Keratinocyte (primary cell): ENCODE measurements around the gene PCCA. TPM values are rescaled to one million over a fixed set of nuclear protein-coding genes. Genes with fewer than 3 reads are reported as not detected.

Experiments used
- DNase-seq: peaks from one replicate; pipeline ENCODE4 v3.0.0-alpha.2; 2011; ENCODE audit warnings: low read depth, missing footprints, low spot score
- FAIRE-seq: peaks from 2 replicates; lab custom pipeline; 2011; peaks lifted over from hg19 to GRCh38; lab: Jason Lieb, UNC
- H2AFZ ChIP-seq: 2 replicates; pipeline ENCODE4 v1.6.0; 2012; ENCODE audit warnings: low read length, control low read depth, inconsistent platforms; ENCODE audit not compliant: control insufficient read depth
- H3K27ac ChIP-seq: 2 replicates; pipeline ENCODE4 v1.5.1; 2011; ENCODE audit warnings: low read length; ENCODE audit not compliant: control insufficient read depth, insufficient read depth
- H3K27me3 ChIP-seq: 3 replicates; pipeline ENCODE4 v1.6.0; 2011; ENCODE audit warnings: low read length; ENCODE audit not compliant: control insufficient read depth, insufficient read depth; ENCODE audit errors: extremely low read depth
- H3K36me3 ChIP-seq, 2 experiments: 2 replicates in 1 of 2; 3 replicates in 1 of 2; pipeline ENCODE4 v1.5.1; 2011; ENCODE audit warnings: low read length in 2 of 2, mild to moderate bottlenecking in 1 of 2; ENCODE audit not compliant: control insufficient read depth in 2 of 2, insufficient read depth in 2 of 2; ENCODE audit errors: extremely low read depth in 1 of 2
- H3K4me1 ChIP-seq: 3 replicates; pipeline ENCODE4 v1.5.1; 2011; ENCODE audit warnings: low read length; ENCODE audit not compliant: control insufficient read depth, insufficient read depth; ENCODE audit errors: extremely low read depth
- H3K4me2 ChIP-seq: 3 replicates; pipeline ENCODE4 v1.6.0; 2011; ENCODE audit warnings: low read depth, low read length; ENCODE audit not compliant: control insufficient read depth, insufficient read depth; ENCODE audit errors: extremely low read depth
- H3K4me3 ChIP-seq, 3 experiments: fragments of 200-600 bp in 1 of 3; sonication (generic) in 1 of 3; 2 replicates in 2 of 3; 3 replicates in 1 of 3; pipeline ENCODE4 v1.5.1; 2011 to 2016; ENCODE audit warnings: low read length in 3 of 3, mild to moderate bottlenecking in 3 of 3, control low read depth in 2 of 3, inconsistent platforms in 1 of 3, low read depth in 1 of 3, mixed read lengths in 1 of 3, mixed run types in 1 of 3, moderate library complexity in 1 of 3; ENCODE audit not compliant: control insufficient read depth in 2 of 3, insufficient read depth in 2 of 3; ENCODE audit errors: extremely low read depth in 1 of 3
- H3K79me2 ChIP-seq: 2 replicates; pipeline ENCODE4 v1.6.0; 2012; ENCODE audit warnings: low read length; ENCODE audit not compliant: control insufficient read depth, insufficient read depth
- H3K9ac ChIP-seq: 3 replicates; pipeline ENCODE4 v1.6.0; 2011; ENCODE audit warnings: low read length; ENCODE audit not compliant: control insufficient read depth, insufficient read depth; ENCODE audit errors: extremely low read depth
- H3K9me1 ChIP-seq: 3 replicates; pipeline ENCODE4 v1.6.0; 2011; ENCODE audit warnings: low read length; ENCODE audit not compliant: control insufficient read depth, insufficient read depth; ENCODE audit errors: extremely low read depth
- H3K9me3 ChIP-seq: 2 replicates; pipeline ENCODE4 v1.5.1; 2012; ENCODE audit warnings: low read depth, low read length; ENCODE audit not compliant: control insufficient read depth
- H4K20me1 ChIP-seq: 3 replicates; pipeline ENCODE4 v1.6.0; 2011; ENCODE audit warnings: low read length; ENCODE audit not compliant: control insufficient read depth, insufficient read depth; ENCODE audit errors: extremely low read depth
- EZH2 ChIP-seq: IDR thresholded peaks from one replicate; pipeline ENCODE4 v1.6.1; 2012; ENCODE audit warnings: inconsistent platforms, mild to moderate bottlenecking, low read length, moderate library complexity
- dilution Hi-C: fragments of 300-500 bp; cut with MboI; formaldehyde crosslinking; loops from one replicate; pipeline ENCODE4 v1.7.0; 2020; ENCODE audit warnings: low sequenced_read_pairs; ENCODE audit not compliant: extremely low pct_ligation_motif_present
- polyA plus RNA-seq, 5 experiments: library from polyadenylated mRNA; depleted of rRNA in 3 of 5; stranded (reverse) in 3 of 5; stranded (forward) in 1 of 5; unstranded in 1 of 5; fragments of >200 nt; gene quantifications; 1 replicate in 1 of 5; 2 replicates in 3 of 5; 3 replicates in 1 of 5; pipeline versions ENCODE4 v1.2.1 to v1.2.3, GENCODE V29; 2011 to 2012; ENCODE audit warnings: missing spikeins in 2 of 5, low read depth in 1 of 5, low replicate concordance in 1 of 5
- TF ChIP-seq, protein P1 (sequence below), 3 experiments: IDR thresholded peaks in 1 of 3; conservative IDR thresholded peaks in 1 of 3; optimal IDR thresholded peaks in 1 of 3; 2 replicates in 2 of 3; 3 replicates in 1 of 3; pipeline versions ENCODE3 to v1.5.1; 2011; ENCODE audit warnings: low read length in 3 of 3, mild to moderate bottlenecking in 3 of 3, moderate library complexity in 2 of 3, control low read depth in 1 of 3, inconsistent platforms in 1 of 3; ENCODE audit not compliant: insufficient read depth in 2 of 3; ENCODE audit errors: extremely low read depth in 1 of 3

PCCA gene
- polyA plus RNA-seq, 1 donor (not counting 4 experiments of a cell fraction or from before 2014, with no cell fraction given) = 8.1 TPM

DNA sequence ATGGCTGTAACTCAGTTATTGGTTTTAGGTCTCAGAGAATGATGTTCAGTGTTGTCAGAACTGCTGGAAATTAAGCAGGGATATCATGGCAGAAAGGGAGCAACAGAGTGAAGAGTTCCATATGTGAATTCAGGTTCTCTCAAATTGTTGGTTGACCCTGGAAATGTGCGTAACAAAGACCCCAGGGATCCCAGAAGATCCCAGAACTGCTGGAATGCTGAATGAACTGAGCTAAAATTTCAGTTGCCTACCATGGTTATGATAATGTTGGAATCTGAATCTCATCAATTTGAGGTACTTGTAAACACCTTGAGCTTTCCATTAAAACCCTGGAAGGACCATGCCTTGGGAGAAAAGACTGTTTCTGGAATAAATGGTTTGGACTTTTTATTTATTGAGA lies 268.9 kb downstream of the PCCA start:
- Histone ChIP-seq H3K36me3 (no peaks in the 10 kb centered on the region), H4K20me1 (no peaks in the 10 kb centered on the region), H3K4me1 (no peaks in the 10 kb centered on the region), H3K4me2 (no peak overlapping the region), H3K27me3 (no peaks in the 10 kb centered on the region), H3K79me2 (no peaks in the 10 kb centered on the region), H3K4me3 (no peak overlapping the region), H3K9me1 (no peaks in the 10 kb centered on the region), H3K9ac (no peak overlapping the region), H3K9me3 (no peaks in the 10 kb centered on the region), H3K27ac (no peak overlapping the region), H2AFZ (no peak overlapping the region)
- dilution Hi-C loops = no loop called here
- DNase-seq (no peak), FAIRE-seq (peak; percentile 39)
- no peak for TF ChIP-seq EZH2
- TF ChIP-seq, protein P1, sequence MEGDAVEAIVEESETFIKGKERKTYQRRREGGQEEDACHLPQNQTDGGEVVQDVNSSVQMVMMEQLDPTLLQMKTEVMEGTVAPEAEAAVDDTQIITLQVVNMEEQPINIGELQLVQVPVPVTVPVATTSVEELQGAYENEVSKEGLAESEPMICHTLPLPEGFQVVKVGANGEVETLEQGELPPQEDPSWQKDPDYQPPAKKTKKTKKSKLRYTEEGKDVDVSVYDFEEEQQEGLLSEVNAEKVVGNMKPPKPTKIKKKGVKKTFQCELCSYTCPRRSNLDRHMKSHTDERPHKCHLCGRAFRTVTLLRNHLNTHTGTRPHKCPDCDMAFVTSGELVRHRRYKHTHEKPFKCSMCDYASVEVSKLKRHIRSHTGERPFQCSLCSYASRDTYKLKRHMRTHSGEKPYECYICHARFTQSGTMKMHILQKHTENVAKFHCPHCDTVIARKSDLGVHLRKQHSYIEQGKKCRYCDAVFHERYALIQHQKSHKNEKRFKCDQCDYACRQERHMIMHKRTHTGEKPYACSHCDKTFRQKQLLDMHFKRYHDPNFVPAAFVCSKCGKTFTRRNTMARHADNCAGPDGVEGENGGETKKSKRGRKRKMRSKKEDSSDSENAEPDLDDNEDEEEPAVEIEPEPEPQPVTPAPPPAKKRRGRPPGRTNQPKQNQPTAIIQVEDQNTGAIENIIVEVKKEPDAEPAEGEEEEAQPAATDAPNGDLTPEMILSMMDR (optimal IDR thresholded peaks at IDR 0.05 in 1 of 3, IDR thresholded peaks at IDR 0.05 in 1 of 3, conservative IDR thresholded peaks at IDR 0.05 in 1 of 3; ENCODE audit: extremely low read depth in 1 of 3, insufficient read depth in 2 of 3, low read length in 3 of 3) = no peak

DNA sequence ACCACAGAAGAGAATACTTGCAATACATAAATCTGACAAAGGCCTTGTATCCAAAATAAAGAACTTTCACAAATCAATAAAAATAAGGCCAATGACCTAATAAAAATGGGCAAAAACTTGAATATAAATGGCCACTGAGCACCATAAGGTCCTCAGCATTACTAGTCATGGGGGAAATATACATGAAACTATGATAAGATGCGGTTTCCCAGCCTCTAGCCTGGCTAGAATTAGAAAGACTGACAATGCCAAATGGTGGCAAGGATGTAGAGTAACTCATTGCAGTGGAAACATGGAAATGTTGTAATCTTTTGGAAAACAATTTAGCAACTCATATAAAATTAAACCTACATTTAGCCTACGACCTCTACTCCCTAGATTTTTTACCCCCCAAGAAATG lies 272.6 kb downstream of the PCCA start:
- H3K9ac ChIP-seq = no peak overlapping the region
- H3K27ac ChIP-seq = no peak overlapping the region
- H3K4me1 ChIP-seq = no peaks in the 10 kb centered on the region
- H3K9me1 ChIP-seq = no peaks in the 10 kb centered on the region
- no peaks in the 10 kb centered on the region for H3K27me3 ChIP-seq
- H2AFZ ChIP-seq = no peak overlapping the region
- TF ChIP-seq, protein P1 (optimal IDR thresholded peaks at IDR 0.05 in 1 of 3, IDR thresholded peaks at IDR 0.05 in 1 of 3, conservative IDR thresholded peaks at IDR 0.05 in 1 of 3; ENCODE audit: extremely low read depth in 1 of 3, insufficient read depth in 2 of 3, low read length in 3 of 3) = no peak
- TF ChIP-seq EZH2 = no peak
- dilution Hi-C loops = no loop called here
- no peaks in the 10 kb centered on the region for H3K79me2 ChIP-seq
- no peak overlapping the region for H3K4me3 ChIP-seq
- H3K36me3 ChIP-seq = no peaks in the 10 kb centered on the region
- no peaks in the 10 kb centered on the region for H4K20me1 ChIP-seq
- H3K4me2 ChIP-seq = no peak overlapping the region
- FAIRE-seq (no peak), DNase-seq (no peak)
- no peaks in the 10 kb centered on the region for H3K9me3 ChIP-seq
